Glutamatergic neuron (in vitro differentiated cells): ENCODE results near the gene EYS. TPM values are rescaled to one million over a fixed set of nuclear protein-coding genes. Genes with fewer than 3 reads are reported as not detected.
A peak's percentile ranks its signal among the peaks of the same experiment; 100 is the strongest.

Experiments
- DNase-seq: peaks from one replicate; pipeline ENCODE4 v3.0.0; 2022
- H3K27ac Mint-ChIP-seq: one replicate; pipeline ENCODE4 v1.8.0; 2020; ENCODE audit warnings: mild to moderate bottlenecking, mixed read lengths, inconsistent platforms; ENCODE audit not compliant: unreplicated experiment
- H3K27me3 Mint-ChIP-seq: one replicate; pipeline ENCODE4 v1.8.0; 2020; ENCODE audit warnings: mild to moderate bottlenecking, moderate library complexity, mixed read lengths, inconsistent platforms; ENCODE audit not compliant: unreplicated experiment
- H3K36me3 Mint-ChIP-seq: one replicate; pipeline ENCODE4 v1.8.0; 2020; ENCODE audit warnings: mild to moderate bottlenecking, mixed read lengths, inconsistent platforms; ENCODE audit not compliant: unreplicated experiment
- H3K4me1 Mint-ChIP-seq: one replicate; pipeline ENCODE4 v1.8.0; 2020; ENCODE audit warnings: mild to moderate bottlenecking, low read depth, mixed read lengths, inconsistent platforms; ENCODE audit not compliant: unreplicated experiment
- H3K4me3 Mint-ChIP-seq: one replicate; pipeline ENCODE4 v1.8.0; 2020; ENCODE audit warnings: mild to moderate bottlenecking, mixed read lengths, inconsistent platforms; ENCODE audit not compliant: unreplicated experiment
- H3K9me3 Mint-ChIP-seq: one replicate; pipeline ENCODE4 v1.8.0; 2020; ENCODE audit warnings: mild to moderate bottlenecking, moderate library complexity, mixed read lengths, inconsistent platforms; ENCODE audit not compliant: unreplicated experiment
- total RNA-seq: library from RNA; stranded (reverse); fragmentation: NEBNext Ultra II Directional; extraction: Animal tissue kit (Norgen Biotek cat#: 25700); gene quantifications from one replicate; pipeline ENCODE4 v1.2.1, GENCODE V29; 2021; ENCODE audit not compliant: unreplicated experiment
- TF ChIP-seq, protein P1 (sequence below): fragments of 200-600 bp; sonication (generic); IDR thresholded peaks from one replicate; pipeline ENCODE4 v1.5.0; 2021; ENCODE audit not compliant: partially characterized antibody, unreplicated experiment

Gene EYS
- total RNA-seq, 1 donor from 2014 or later: 13.2 TPM

DNA sequence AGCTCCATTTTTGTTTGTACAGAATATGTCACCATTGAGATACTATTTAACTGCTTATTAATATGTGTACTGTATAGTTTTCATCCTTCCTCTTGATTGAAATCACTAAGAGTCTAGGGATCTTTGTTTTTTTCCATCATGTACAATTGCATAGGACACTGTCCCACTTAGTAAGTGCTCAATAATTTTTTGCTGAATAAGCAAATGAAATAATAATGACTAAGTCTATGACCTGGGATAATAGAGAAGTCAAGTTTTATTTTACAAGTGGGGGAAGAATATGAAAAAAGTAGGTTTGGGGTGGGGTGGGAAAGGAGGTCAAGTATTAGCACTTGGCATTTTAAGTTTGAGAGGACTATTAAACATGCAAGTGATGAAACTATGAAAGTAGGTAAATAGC lies 4.5 kb upstream of the EYS start:
- Mint-ChIP-seq H3K9me3 (peaks cover 3% of the 10 kb centered on the region), H3K36me3 (no peaks in the 10 kb centered on the region), H3K4me1 (peaks cover 13% of the 10 kb centered on the region), H3K27me3 (peaks cover 2% of the 10 kb centered on the region), H3K27ac (no peak overlapping the region), H3K4me3 (no peak overlapping the region)
- DNase-seq: no peak
- TF ChIP-seq, protein P1, sequence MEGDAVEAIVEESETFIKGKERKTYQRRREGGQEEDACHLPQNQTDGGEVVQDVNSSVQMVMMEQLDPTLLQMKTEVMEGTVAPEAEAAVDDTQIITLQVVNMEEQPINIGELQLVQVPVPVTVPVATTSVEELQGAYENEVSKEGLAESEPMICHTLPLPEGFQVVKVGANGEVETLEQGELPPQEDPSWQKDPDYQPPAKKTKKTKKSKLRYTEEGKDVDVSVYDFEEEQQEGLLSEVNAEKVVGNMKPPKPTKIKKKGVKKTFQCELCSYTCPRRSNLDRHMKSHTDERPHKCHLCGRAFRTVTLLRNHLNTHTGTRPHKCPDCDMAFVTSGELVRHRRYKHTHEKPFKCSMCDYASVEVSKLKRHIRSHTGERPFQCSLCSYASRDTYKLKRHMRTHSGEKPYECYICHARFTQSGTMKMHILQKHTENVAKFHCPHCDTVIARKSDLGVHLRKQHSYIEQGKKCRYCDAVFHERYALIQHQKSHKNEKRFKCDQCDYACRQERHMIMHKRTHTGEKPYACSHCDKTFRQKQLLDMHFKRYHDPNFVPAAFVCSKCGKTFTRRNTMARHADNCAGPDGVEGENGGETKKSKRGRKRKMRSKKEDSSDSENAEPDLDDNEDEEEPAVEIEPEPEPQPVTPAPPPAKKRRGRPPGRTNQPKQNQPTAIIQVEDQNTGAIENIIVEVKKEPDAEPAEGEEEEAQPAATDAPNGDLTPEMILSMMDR: no peak

DNA sequence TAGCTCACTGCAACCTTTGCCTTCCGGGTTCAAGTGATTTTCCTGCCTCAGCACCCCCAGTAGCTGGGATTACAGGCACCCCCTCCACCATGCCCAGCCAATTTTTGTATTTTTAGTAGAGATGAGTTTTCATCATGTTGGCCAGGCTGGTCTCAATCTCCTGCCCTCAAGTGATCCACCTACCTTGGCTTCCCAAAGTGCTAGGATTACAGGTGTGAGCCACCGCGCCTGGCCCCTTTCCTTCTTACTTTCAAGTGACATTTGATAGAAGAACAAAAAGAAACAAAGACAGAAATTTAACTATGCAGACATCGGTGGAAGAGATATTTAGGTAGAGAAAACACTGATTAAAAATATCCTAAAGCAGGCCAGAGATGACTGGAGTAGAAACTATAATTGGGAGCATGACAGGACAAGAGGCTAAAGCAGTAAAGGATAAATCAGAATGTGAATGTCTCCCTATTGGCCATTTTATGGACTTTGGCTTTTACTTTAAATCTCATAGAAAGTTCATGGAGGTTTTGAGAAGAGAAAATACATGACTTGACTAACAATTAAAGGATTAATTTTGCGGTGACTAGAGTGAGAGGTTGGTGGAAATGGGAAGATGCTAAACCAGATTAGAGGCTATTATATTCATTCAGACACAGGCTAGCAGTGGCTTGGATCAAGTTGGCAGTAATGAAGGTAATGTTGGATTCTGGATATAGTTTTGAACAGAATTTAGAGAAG lies 2.2 kb upstream of the EYS start:
- no peak overlapping the region for H3K4me3 Mint-ChIP-seq
- TF ChIP-seq, protein P1: no peak
- peaks cover 18% of the 10 kb centered on the region for H3K4me1 Mint-ChIP-seq
- no peaks in the 10 kb centered on the region for H3K36me3 Mint-ChIP-seq
- peaks cover 2% of the 10 kb centered on the region for H3K27me3 Mint-ChIP-seq
- H3K9me3 Mint-ChIP-seq: peaks cover 4% of the 10 kb centered on the region
- no peak for DNase-seq
- peak overlapping the region; percentile 24 for H3K27ac Mint-ChIP-seq

DNA sequence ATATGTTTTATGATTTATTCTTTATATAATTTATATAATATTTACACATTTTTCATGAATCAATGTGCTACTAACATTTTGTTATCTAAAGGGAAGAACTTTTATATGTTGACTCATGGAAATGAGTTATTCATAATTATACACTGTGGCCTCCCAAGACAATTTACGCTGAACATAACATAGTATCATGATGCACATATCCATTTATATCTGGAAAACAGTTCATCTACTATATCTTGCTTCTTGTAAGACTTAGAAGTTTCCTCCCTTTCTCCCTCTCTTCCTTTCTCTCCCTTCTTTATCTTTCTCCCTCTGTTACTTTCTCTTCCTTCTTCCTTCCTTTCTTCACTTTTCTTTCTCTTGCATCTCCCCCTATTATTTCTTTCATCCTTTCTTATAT lies 1.1 kb upstream of the EYS start:
- DNase-seq: no peak
- Mint-ChIP-seq H3K27me3 (peaks cover 2% of the 10 kb centered on the region), H3K9me3 (peaks cover 4% of the 10 kb centered on the region), H3K4me3 (peak overlapping the region; percentile 63), H3K27ac (peak overlapping the region; percentile 87), H3K36me3 (no peaks in the 10 kb centered on the region), H3K4me1 (peaks cover 16% of the 10 kb centered on the region)
- TF ChIP-seq, protein P1: no peak

DNA sequence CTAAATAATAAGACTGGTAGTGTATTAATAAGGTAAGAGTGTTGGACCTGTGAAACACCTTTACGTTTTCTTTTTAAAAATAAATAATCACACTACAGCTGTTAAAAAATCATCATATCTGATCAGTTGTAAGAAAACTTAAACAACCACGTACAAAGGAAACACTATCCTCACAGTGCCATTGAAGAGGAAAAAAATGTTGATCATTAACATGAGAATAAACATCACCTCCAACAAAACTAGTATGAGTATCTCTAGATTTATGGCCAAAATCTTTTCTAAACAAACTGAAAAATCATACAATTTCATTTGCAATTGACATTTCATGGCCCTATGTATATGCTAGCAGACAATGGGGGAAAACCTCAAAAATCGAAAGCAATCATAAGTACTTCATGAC lies 590 bp downstream of the EYS start:
- TF ChIP-seq, protein P1: no peak
- no peak for DNase-seq
- Mint-ChIP-seq H3K27ac (peak overlapping the region; percentile 89), H3K9me3 (peaks cover 4% of the 10 kb centered on the region), H3K4me1 (peaks cover 17% of the 10 kb centered on the region), H3K27me3 (peaks cover 2% of the 10 kb centered on the region), H3K36me3 (no peaks in the 10 kb centered on the region), H3K4me3 (peak overlapping the region; percentile 46)

DNA sequence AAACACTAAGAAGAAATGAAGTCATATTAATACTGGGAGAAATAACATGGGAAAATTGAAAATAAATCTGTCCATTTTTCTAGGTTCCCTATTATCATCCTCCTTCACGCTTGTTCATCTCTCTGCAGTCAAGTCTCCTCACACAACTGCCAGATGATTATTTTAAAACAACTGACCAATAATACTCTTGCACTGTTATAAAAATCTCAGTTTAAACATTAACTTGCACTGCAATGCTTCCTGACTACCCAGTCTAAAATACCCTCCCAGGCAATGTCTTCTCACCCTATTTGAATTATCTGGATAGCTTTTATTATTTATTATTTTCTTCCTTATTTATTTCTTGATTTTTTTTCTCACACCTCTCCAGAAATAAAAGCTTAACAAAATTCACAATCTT lies 5.7 kb downstream of the EYS start:
- Mint-ChIP-seq H3K4me3 (no peak overlapping the region), H3K27me3 (peaks cover 2% of the 10 kb centered on the region), H3K4me1 (peaks cover 27% of the 10 kb centered on the region), H3K27ac (no peak overlapping the region), H3K36me3 (no peaks in the 10 kb centered on the region), H3K9me3 (peaks cover 1% of the 10 kb centered on the region)
- no peak for DNase-seq
- TF ChIP-seq, protein P1: no peak
